Nephron (organoid): ENCODE measurements around the gene SP140.
"Not testable (repeated sequence)": the region's sequence is repeated elsewhere in the genome, so short reads cannot be mapped to it uniquely, and the experiment has no call there.

ENCODE experiments used
- H3K27ac Mint-ChIP-seq, 3 experiments: 2 replicates each; pipeline ENCODE4 v1.8.0; 2020; ENCODE audit warnings: mixed read lengths in 3 of 3, mild to moderate bottlenecking in 2 of 3, moderate library complexity in 1 of 3
- H3K27me3 Mint-ChIP-seq: 2 replicates; pipeline ENCODE4 v1.8.0; 2021; ENCODE audit warnings: low read depth, mild to moderate bottlenecking, moderate library complexity, mixed read lengths
- H3K36me3 Mint-ChIP-seq: 2 replicates; pipeline ENCODE4 v1.8.0; 2020; ENCODE audit warnings: low read depth, mixed read lengths
- H3K4me1 Mint-ChIP-seq: 2 replicates; pipeline ENCODE4 v1.8.0; 2020; ENCODE audit warnings: mixed read lengths
- H3K4me3 Mint-ChIP-seq, 3 experiments: 2 replicates each; pipeline ENCODE4 v1.8.0; 2020; ENCODE audit warnings: mild to moderate bottlenecking in 3 of 3, mixed read lengths in 3 of 3, moderate library complexity in 2 of 3
- H3K9me3 Mint-ChIP-seq: 2 replicates; pipeline ENCODE4 v1.8.0; 2020; ENCODE audit warnings: mixed read lengths
- TF ChIP-seq, protein P1 (sequence below), 3 experiments: fragments of 200-600 bp; sonication (generic); IDR thresholded peaks; one replicate each; pipeline ENCODE4 v1.5.0; 2021; ENCODE audit warnings: antibody characterized with exemption in 3 of 3; ENCODE audit not compliant: unreplicated experiment in 3 of 3

The SP140 gene

DNA sequence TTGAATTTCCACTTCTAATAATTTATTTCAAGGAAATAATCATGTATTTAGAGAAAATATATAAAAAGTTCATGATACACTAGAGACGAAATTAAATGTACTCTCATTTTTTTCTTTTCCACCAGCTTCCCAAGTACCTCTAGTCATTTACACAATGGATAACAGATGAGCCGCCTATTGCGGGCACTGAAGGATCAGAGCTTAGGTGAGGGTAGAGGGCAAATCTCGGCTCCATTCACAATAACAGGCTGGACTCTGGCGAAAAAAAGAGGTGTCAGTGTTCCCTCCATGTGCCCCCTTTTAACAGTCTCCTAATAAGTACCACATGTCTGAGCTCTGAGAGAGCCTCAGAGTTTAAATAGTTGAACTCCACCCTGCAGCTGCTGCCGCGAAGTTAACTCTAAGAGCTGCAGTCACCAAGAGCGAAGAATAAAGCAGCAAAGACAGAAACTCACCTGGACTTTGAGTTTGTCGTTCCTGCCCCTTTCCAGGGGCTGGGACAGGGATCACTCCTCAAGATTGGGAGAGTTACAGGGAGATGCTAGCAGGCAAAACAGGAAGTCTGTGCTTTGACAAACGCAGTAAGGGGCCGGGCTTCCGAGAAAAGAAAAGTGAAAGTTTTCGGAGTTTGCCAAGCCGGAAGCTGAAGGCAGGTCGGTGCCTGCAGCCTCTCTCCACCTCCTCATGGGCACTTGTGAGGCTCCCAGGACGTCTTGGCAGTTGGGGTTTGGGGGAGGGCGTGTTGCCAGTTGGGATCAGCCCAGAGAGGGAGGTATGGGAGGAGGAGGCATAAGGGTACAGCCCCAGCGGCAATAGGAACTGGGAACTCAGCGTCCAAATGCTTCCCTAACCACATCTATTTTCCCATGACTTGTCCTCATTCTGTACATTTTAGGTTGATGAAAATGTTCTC, 5.9 kb upstream of the SP140 start, which contains the start of gene SP110:
Gene SP110, minus strand, starts transcription at position 566 of the 913 bp plus-strand sequence. CDS start 3,057 bp downstream, outside the sequence.
- Mint-ChIP-seq H3K9me3 (no peaks in the 10 kb centered on the region), H3K36me3 (peaks cover 4% of the 10 kb centered on the region), H3K27me3 (no peaks in the 10 kb centered on the region), H3K27ac (peak within 1 kb of the TSS; percentile 97 to 99 (median 97)), H3K4me1 (peaks cover 16% of the 10 kb centered on the region), H3K4me3 (peak within 1 kb of the TSS; percentile 94 to 97 (median 96))
- TF ChIP-seq, protein P1, sequence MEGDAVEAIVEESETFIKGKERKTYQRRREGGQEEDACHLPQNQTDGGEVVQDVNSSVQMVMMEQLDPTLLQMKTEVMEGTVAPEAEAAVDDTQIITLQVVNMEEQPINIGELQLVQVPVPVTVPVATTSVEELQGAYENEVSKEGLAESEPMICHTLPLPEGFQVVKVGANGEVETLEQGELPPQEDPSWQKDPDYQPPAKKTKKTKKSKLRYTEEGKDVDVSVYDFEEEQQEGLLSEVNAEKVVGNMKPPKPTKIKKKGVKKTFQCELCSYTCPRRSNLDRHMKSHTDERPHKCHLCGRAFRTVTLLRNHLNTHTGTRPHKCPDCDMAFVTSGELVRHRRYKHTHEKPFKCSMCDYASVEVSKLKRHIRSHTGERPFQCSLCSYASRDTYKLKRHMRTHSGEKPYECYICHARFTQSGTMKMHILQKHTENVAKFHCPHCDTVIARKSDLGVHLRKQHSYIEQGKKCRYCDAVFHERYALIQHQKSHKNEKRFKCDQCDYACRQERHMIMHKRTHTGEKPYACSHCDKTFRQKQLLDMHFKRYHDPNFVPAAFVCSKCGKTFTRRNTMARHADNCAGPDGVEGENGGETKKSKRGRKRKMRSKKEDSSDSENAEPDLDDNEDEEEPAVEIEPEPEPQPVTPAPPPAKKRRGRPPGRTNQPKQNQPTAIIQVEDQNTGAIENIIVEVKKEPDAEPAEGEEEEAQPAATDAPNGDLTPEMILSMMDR (IDR thresholded peaks at IDR 0.05; ENCODE audit: unreplicated experiment in 3 of 3), result no peak

DNA sequence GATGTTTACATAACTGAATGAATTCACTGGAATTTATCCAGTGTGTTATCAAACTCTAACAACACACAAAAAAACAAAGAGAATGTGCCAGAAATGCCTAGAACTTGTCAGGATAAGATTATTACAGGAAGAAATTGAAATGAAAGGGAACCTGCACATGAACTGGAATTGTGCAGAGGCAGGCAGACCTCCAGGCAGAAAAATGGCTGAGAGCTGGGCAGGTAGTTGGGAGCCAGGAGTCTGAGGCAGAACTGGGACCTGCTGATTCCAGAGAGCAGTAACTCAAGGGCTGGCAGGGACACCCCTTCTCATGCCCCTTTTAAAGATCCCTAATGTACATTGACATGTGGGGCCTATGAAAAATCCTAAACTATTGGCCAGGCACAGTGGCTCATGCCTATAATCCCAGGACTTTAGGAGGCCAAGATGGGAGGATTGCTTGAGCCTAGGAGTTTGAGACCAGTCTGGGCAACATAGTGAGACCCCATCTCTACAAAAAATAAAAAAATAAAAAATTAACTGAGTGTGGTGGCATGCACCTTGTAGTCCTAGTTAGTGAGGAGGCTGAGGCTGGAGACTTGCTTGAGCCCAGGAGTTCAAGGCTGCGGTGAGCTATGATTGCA, 5.1 kb upstream of the SP140 start:
- Mint-ChIP-seq H3K4me3 (peak overlapping the region; percentile 94 to 97 (median 96)), H3K9me3 (no peaks in the 10 kb centered on the region), H3K27ac (peak overlapping the region; percentile 97 to 99 (median 97)), H3K4me1 (peaks cover 16% of the 10 kb centered on the region), H3K27me3 (no peaks in the 10 kb centered on the region), H3K36me3 (peaks cover 3% of the 10 kb centered on the region)
- TF ChIP-seq, protein P1 (IDR thresholded peaks at IDR 0.05; ENCODE audit: unreplicated experiment in 3 of 3), result no peak

DNA sequence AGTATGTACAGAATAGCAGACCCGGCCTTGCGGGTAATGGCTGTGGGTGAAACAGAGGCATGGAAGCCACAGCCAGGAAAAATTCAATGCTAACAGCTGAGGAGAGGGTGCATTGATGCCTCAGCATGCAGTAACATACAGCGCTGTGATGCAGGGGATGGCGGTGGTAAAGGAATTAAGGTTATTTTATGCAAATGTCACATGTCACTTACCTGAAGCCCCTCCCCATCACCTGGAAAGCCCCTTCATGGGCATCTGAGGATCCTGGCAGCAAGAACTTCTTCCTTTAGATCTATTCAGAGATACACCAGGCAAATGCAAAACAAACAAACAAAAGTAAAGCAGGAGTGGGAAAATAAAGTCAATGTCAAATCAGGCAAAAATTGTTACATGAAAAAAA, 4.0 kb upstream of the SP140 start:
- H3K27me3 Mint-ChIP-seq, result no peaks in the 10 kb centered on the region
- peak overlapping the region in 2 of 3 experiments; percentile 14 to 44 for H3K4me3 Mint-ChIP-seq
- H3K27ac Mint-ChIP-seq, result peak overlapping the region in 1 of 3 experiments; percentile 34
- H3K4me1 Mint-ChIP-seq, result peaks cover 16% of the 10 kb centered on the region
- H3K36me3 Mint-ChIP-seq, result no peaks in the 10 kb centered on the region
- TF ChIP-seq, protein P1 (IDR thresholded peaks at IDR 0.05; ENCODE audit: unreplicated experiment in 3 of 3), result no peak
- no peaks in the 10 kb centered on the region for H3K9me3 Mint-ChIP-seq

DNA sequence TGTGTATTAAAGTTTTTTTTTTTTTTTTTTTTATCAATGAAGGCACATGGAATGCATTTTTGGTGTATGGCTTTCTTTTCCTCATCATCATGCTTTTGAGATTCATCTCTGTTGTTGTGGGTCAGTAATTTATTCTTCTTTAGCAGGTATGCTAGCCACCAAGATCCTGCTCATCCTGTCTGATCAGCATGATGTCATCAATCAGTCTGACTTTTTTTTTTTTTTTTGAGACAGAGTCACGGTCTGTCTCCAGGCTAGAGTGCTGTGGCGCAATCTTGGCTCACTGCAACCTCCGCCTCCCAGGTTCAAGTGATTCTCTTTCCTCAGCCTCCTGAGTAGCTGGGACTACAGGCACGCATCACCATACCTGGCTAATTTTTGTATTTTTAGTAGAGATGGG, 2.7 kb upstream of the SP140 start:
- H3K36me3 Mint-ChIP-seq, H3K9me3 Mint-ChIP-seq, H3K27me3 Mint-ChIP-seq, H3K4me3 Mint-ChIP-seq, H3K27ac Mint-ChIP-seq: not testable (repeated sequence)
- H3K4me1 Mint-ChIP-seq, result peaks cover 16% of the 10 kb centered on the region

DNA sequence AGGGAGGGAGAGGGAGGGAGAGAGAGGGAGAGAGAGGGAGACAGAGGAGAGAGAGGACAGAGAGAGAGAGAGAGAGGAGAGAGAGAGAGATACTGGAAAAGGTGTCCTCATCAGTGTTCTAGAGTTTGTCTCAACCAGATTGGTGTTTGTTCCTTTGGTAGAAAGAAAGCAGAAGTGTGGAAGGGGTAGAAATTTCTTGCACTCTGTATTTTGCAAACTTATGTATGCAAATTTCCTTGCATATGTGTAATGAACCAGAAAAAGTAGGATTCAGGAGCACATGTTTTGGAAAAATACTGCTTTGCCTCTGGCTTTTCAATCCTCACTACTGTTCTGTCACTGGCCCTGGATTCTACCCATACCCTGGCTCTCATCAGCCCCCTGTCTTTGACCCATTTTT, 1.1 kb upstream of the SP140 start:
- Mint-ChIP-seq H3K4me1 (peaks cover 10% of the 10 kb centered on the region), H3K27me3 (no peaks in the 10 kb centered on the region), H3K4me3 (no peak overlapping the region), H3K27ac (no peak overlapping the region), H3K36me3 (no peaks in the 10 kb centered on the region), H3K9me3 (no peaks in the 10 kb centered on the region)
- TF ChIP-seq, protein P1 (IDR thresholded peaks at IDR 0.05; ENCODE audit: unreplicated experiment in 3 of 3), result no peak

DNA sequence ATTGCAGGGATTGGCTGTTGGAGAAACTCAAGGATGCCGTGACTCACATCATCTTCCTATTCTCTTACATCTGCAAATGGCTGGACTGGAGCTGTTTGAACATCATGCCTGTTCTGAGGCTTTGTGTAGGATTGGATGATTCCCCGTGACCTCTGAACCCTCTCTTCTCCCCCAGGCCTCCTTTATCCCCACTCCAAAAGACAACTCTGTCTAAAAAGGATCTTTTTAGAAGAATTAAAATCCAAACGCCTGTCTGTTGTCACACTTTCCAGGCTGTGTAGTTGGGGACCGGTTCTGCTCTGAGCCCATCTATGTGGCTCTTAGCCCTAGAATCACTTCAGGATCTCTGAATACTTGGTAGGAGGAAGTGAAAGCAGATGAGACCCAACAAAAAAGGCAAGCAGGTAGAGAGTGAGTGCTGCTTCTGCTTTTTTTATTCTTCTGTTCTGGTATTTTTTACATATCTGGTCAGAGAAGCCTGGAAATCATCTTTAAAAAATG, 565 bp downstream of the SP140 start:
- Mint-ChIP-seq H3K27me3 (no peaks in the 10 kb centered on the region), H3K36me3 (no peaks in the 10 kb centered on the region), H3K9me3 (peaks cover 11% of the 10 kb centered on the region), H3K4me3 (no peak overlapping the region), H3K27ac (no peak overlapping the region), H3K4me1 (no peaks in the 10 kb centered on the region)
- TF ChIP-seq, protein P1 (IDR thresholded peaks at IDR 0.05; ENCODE audit: unreplicated experiment in 3 of 3), result no peak
